Cardiac fibroblast (primary cell): ENCODE results near the gene RNF225.
"Not testable (repeated sequence)": the region's sequence is repeated elsewhere in the genome, so short reads cannot be mapped to it uniquely, and the experiment has no call there.

Experiments
- DNase-seq, 2 donors: peaks; one replicate each; pipeline versions ENCODE4 v3.0.0 to v3.0.0-alpha.2; 2010; ENCODE audit warnings: low read depth in 2 of 2
- H3K4me3 ChIP-seq, 2 donors: replicated peaks in 1 of 2; 1 replicate in 1 of 2; 2 replicates in 1 of 2; pipeline ENCODE4 v1.5.1; 2011; ENCODE audit warnings: low read depth in 2 of 2, low read length in 2 of 2, mild to moderate bottlenecking in 2 of 2, moderate library complexity in 1 of 2
- CTCF ChIP-seq: IDR thresholded peaks from one replicate; pipeline ENCODE4 v1.5.1; 2011; ENCODE audit warnings: low read depth, mild to moderate bottlenecking, low read length, inconsistent platforms

The RNF225 gene

GRCh38 chr19:58399903-58400302 is 4.4 kb downstream of the RNF225 start:
- TF ChIP-seq CTCF = no peak
- no peak for DNase-seq
- no peak overlapping the region for H3K4me3 ChIP-seq

GRCh38 chr19:58400316-58400915 is 5.0 kb downstream of the RNF225 start:
- no peak for DNase-seq
- TF ChIP-seq CTCF = no peak
- H3K4me3 ChIP-seq = peak overlapping the region; percentile 64 to 69

GRCh38 chr19:58400916-58401839 is 5.7 kb downstream of the RNF225 start:
- peak overlapping the region; percentile 75 to 79 for H3K4me3 ChIP-seq
- peak; percentile 100 for DNase-seq
- TF ChIP-seq CTCF = no peak

GRCh38 chr19:58401840-58402421 is 6.5 kb downstream of the RNF225 start:
- TF ChIP-seq CTCF = no peak
- peak overlapping the region; percentile 75 to 79 for H3K4me3 ChIP-seq
- DNase-seq = no peak

- H3K4me3 ChIP-seq, DNase-seq: not testable (repeated sequence)
Observed at GRCh38 chr19:58403920-58404478, 8.5 kb downstream of the RNF225 start.

GRCh38 chr19:58406818-58407657 is 11.6 kb downstream of the RNF225 start:
- TF ChIP-seq CTCF = peak; percentile 43
- DNase-seq = no peak
- H3K4me3 ChIP-seq = peak overlapping the region; percentile 96
